HG03521 (cell line): Measurements from ENCODE around the gene CHADL.

Experiments
- ATAC-seq: cut with Tn5 transposase; IDR thresholded peaks from one replicate; pipeline ENCODE4 v1.9.1; 2021; ENCODE audit warnings: mild to moderate bottlenecking, moderate library complexity; ENCODE audit not compliant: unreplicated experiment

The CHADL gene

DNA sequence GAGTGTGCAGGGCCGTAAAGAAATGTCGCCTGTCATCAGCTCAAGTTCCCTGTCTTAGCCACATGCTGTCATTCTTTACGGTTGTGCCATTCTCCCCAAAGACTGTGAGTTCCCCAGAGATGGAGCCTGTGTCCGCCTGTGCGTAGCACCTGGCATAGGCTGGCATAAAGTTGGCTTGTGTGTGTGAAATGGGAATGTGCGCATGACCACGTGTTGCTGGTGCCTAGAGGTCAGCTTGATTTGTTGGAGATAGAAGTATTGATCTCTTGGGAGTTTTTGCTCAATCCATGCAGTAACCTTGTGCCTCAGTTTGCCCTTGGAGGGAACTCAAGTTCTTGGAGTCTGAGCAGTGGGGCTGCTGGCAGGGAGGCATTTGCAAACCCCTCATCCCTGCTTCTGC is 9.4 kb downstream of the CHADL start:
- no peak for ATAC-seq

DNA sequence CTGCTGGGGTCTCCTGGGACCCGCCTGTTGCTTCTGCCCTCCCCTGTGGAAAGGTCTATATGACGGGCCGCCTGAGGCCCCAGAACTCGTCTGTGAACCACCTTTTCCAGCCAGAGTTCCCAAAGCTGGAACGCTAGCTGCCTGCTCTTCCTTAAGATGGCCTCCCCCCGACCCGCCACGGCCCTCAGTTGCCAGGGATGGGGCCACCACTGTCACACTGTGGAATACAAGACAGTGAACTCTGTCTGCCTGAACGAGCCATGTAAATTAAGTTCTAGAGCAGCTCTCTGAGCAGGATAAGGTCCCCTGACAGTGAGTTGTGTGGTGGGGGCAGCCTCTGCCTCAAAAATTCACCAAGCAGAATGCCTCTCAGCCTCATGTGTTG is 10.3 kb downstream of the CHADL start:
- no peak for ATAC-seq

DNA sequence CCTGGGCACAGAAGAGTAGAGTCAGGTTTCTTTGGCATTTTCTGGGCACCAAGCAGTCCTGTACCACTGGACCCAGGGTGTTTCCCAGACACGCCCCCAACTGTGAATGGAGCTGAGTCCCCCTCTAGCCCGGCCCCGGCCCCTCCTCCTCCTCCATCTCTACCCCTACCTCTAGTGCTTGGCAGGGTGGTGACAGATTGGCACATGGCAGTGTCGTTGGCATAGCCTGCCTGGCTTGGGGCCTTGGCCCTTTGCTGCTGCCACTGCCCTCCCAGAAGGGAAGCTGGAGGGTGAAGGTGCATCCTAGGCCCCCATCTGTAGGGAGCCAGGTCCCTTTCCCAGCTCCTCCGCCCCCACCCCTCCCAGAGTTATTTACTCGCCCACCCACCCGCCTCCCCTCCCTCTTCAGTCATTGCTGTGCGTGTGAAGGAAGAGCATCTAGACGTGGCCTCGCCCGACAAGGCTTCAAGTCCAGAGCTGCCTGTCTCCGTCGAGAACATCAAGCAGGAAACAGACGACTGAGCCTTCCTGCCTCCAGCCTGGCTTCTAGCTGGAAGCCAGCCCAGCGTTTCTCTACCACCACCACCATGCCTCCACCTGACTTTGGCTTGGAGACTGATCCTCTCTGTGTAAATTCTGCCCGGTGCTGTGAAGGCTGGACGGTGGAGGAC is 10.9 kb downstream of the CHADL start:
- ATAC-seq: no peak

DNA sequence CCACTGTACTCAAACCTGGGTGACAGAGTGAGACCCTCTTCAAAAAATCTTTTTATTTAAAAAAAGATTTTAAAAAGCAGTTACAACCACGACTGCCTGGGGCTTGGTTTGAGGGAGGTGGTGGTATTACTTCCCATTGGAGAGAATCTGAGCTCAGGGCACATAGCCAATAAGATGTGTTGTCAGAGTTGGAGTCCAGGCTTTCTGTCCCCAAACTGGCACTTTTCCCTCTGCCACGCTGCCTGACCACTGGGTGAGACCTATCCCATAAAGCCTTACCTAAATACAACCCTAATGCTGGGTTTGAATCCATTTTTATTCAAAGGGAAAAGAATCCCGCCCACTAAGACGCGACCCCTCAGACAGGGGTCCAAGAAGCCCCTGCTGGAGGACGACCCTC is 11.5 kb downstream of the CHADL start:
- ATAC-seq: no peak

DNA sequence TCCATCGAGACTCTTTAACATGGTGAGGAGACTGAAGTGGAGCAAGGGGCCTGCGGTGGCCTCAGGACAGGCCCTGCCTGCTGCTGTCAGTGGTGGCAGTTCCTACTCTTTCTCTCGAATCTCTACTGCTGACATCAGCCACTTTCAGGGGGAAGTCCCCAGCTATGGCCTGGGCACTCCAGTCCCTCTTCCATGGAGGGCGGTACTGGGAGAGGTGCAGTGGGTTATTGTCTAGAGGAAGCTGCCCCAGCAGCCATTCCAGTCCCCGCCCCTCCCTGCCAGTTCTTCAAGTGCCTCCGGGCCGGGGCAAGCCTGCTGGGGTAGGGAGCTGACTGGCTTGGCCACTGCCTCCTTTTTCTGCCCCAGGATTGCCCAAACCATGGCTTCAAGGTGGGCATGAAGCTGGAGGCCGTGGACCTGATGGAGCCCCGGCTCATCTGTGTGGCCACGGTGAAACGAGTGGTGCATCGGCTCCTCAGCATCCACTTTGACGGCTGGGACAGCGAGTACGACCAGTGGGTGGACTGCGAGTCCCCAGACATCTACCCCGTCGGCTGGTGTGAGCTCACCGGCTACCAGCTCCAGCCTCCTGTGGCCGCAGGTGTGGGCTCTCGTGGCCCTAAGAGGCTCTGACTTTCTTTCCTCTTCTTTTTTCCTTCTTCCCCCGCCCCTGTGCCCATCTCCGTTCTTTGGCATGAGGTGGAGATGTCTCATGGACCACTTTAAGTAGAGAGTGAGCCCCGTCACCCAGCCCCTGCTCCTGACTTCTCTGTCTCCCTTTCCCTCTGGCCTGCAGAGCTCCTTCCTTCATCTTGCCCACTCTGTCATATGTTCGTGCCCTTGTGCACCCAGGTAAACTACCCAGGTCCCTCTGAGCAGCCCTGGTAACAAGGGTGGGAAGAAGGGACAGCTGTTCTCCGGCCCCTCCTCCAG is 13.7 kb downstream of the CHADL start:
- no peak for ATAC-seq

DNA sequence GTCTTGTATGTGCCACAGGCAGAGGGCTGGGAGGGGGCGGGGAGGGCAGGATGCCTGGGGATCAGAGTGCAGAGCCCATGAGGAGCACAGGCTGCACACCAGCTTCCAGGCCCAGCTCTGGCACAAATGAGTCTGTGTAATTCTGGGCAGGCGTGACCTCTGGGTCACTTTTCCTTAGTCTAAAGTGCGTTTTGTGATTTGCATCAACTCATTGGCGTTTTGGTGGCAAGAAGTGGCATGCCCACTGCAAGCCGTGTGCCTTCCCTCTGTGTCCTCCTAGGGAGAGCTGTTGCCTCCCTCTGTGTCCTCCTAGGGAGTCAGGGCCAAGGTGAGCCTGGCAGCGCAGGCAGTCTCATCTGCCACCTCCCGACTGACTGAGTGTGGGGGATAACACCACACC is 17.2 kb downstream of the CHADL start:
- no peak for ATAC-seq

DNA sequence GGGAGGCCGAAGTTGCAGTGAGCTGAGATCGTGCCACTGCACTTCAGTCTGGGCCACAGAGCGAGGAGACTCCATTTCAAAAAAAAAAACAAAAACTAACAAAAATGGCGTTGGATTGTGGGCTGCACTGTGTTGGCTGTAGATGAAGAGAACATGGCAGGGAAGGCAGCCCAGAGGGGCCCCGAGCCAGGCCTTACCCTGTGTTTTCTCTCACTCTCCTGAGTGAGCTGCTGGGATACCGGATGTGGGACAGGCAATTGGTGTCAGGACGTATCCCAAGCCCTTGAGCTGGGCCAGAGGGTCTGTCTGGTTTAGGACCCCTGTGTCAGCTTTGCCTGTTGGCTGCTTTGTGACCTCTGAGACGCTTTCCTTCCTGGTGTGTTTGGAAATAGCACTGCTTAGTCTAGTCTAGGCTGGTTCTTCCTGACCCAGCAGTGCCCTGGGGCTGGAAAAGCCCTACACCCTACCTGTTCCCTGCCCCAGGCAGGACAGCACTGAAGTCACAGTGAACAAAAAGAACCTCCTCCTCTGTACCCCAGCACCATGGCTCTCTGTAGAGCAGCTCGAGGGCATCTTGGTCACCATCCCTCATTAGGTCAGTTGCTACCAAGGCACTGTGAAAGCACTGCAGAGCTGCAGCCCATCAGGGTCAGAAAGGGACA is 17.8 kb downstream of the CHADL start:
- ATAC-seq: no peak

DNA sequence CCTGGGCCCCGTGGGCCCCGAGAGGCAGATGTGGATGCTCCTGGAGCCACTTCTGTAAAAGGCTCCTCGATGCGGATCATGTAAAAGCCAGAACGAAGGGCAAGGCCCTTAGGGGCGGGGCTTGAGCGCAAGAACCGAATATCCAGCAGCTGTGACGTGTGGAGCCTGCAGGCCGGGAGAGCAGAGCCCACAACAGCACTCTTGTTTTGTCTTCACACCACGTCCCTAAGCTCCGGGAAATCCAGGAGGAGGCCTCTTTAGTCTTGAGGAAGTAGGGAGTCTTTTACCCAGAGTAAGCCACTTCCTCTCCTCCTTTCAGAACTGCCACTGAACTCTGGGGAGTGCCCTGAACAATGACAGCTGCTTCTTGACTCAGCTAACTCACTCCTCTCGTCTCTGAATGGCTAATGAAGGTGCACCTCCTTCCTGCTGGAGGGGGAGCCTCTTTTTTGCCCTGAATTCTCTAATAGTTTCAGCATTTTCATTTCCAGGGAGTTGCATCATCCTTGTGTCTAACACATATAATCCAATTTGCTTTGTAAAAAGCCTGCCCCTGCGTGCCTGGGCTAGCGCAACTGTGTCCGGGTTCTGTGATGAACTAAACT is 23.1 kb downstream of the CHADL start:
- no peak for ATAC-seq

DNA sequence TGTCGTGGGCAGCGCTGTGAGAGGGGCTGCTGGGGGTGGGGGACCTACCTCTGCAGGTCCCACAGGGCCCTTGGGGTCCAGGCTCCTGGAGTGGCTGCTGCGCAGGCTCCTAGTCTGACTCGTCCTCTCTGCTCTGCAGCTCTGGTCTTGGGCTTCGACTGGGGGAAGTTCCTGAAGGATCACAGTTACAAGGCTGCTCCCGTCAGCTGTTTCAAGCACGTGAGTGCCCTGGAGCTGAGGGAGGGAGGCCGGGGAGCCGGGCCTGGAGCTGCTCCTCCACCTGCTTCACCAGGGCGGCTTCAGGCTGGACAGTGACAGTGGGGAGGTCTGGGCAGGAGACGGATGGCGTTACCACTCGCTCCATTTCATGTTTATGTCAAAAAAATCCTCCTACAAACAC is 23.7 kb downstream of the CHADL start:
- ATAC-seq: no peak

DNA sequence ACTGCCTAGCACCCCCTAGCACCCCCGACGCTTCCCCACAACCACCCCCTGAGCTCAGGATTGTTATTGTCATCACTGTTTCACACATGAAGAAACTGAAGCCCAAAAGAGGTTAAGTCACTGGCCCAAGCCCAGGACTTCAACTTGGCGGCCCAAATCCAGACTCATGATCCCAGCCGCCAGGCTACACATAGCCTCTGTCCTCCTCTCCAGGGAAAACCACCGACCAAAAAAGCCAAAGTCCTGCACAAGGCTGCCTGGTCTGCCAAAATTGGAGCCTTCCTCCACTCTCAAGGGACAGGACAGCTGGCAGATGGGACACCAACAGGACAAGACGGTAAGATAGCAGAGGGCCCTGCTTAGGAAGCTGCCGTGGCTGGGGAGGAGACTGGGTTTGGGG is 24.8 kb downstream of the CHADL start:
- ATAC-seq: no peak

DNA sequence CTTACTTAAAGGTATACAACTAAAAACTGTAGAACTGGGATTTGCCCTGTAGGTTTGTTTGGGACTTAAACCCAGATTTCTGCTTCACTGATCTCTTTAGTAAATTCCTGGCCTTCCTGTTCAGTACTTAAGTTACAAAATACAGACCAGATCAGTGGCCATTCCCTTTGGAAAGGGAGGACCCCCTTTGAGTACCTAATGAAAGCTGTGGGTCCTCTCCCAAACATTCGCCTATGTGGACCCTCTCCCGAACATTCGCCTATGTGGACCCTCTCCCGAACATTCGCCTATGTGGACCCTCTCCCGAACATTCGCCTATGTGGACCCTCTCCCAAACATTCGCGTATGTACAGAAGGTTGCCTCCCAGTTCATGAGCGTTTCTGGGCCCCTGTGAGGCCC is 25.3 kb downstream of the CHADL start:
- ATAC-seq: no peak

DNA sequence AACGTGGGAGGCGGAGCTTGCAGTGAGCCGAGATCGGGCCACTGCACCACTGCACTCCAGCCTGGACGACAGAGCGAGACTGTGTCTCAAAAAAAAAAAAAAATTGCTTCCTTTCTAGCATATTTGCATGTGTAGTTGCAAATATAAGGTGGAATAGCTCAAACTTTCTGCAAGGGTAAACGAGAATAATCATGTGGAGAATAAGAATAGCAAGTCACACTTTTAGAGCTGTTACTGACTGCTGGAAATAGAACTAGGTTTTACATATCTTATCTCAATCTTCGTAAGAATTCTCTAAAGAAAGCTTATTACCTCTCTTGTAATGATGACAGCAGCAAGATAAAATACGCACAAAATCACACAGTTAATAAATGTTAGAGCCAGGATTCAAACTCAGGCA is 34.0 kb downstream of the CHADL start:
- ATAC-seq: no peak

DNA sequence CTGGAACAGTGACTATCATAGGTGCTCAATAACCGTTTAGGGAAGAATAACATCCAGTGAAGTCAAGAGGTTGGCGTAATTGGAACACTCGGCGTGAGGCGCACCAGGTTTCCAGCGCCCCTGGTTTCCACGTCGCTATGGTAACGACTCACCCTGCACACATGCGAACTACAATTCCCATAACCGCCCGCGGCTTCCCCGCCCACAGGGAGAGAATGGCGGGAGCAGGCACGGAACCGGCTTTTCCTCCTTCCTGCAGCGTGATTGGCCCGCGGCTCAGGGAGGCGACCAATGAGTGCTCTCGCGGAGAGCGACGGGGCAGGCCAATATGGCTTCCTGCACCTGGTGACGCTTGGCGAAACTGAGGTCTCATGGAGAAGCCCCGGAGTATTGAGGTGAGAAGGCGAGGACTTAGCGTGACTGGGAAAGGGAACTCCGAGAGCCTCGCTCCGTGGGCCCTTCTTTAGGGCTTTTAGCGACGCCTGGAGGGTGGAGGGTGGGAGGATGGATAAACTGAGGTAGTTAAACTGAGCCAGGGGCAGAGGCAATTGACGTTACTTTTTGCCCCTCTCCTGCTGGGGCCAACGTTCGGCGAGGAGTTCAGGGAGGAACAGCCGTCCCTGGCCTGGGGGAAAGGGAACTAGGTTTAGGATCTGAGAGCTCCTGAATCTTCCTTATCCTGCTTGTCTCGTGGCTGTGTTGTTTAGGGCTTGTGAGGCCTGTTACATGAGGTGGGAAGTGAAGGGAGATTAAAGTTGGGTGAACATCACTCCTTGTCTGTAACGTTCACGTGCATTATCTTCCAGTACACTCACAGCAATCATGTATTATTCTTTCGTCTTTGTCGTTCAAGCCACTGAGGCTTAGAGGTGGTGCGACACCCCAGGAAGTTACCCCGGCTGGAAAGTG is 35.5 kb downstream of the CHADL start, which contains the start of gene L3MBTL2:
Gene L3MBTL2, plus strand, starts transcription at position 321 of the 909 bp plus-strand sequence. Its CDS starts 51 bp downstream, at position 372.
- ATAC-seq: peak; percentile 94

DNA sequence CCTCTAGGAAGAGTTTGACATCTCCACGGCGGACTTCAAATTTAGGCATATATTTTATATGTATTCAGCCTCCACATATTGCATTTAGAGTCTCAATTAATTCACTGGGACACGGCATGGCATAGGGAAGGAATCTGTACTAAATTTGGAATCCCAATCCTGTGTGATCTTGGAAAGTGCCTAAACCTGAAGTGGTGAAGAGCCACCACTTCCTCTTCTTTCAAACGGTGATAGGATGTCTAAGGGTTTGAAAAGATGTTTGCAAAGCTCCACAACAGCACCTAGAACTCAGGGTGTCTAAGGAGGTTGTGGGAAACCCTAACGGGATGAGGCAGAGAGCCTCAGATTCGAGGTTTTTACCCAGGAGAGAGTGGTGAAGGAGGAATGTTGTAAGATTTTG is 36.7 kb downstream of the CHADL start:
- ATAC-seq: no peak

DNA sequence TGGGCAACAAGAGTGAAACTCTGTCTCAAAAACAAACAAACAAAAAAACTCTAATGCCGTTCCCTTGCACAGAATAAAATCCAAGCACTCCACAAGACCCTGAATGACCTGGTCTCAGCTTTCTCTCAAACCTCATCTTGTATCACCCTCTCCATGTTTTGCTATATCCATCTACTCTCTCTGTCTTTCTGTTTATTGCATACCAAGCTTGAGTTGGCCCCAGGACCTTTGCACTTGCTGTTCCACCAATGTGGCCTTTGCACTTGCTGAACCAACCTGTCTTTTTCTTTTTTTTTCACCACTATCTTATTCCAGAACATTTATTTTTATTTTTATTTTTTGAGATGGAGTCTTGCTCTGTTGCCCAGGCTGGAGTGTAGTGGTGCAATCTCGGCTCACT is 37.6 kb downstream of the CHADL start:
- ATAC-seq: no peak

DNA sequence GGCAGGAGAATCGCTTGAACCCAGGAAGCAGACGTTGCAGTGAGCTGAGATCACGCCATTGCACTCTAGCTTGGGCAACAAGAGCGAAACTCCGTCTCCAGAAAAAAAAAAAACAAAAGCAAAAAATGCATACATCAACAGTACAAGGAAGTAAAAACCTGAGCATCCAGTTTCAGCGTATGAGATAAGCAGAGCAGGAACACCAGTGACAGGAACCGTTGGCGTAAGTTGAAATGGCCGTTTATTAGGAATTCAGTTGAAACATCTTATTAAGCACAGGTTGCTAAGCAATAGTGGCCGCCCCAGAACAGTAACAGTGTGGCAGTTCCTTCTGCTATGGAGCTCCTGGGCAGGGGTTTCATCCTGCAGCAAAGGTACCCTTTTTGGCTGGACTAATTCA is 39.6 kb downstream of the CHADL start:
- no peak for ATAC-seq

DNA sequence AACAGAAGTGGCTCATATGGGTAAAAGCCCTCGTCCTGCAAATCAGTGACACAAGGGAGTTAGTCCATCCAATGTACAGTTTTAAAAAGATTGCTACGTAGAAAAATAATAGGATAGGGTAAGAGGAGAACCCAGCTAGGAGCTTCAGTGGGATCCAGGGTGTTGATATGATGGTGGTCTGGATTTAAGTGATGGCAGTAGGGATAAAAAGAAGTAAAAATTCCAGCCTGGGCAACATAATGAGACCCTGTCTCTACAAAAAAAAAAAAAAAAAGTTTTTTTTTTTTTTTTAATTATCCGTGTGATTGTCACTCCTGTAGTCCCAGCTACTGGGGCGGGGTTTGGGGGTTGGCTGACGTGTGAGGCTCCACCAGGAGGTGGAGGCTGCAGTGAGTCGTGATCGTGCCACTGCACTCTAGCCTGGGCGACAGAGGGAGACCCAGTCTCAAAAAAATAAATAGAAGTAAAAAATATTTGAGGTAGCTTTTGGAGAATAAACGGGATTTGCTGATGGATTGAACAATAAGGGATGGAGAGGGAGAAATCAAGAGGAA is 42.6 kb downstream of the CHADL start:
- no peak for ATAC-seq

DNA sequence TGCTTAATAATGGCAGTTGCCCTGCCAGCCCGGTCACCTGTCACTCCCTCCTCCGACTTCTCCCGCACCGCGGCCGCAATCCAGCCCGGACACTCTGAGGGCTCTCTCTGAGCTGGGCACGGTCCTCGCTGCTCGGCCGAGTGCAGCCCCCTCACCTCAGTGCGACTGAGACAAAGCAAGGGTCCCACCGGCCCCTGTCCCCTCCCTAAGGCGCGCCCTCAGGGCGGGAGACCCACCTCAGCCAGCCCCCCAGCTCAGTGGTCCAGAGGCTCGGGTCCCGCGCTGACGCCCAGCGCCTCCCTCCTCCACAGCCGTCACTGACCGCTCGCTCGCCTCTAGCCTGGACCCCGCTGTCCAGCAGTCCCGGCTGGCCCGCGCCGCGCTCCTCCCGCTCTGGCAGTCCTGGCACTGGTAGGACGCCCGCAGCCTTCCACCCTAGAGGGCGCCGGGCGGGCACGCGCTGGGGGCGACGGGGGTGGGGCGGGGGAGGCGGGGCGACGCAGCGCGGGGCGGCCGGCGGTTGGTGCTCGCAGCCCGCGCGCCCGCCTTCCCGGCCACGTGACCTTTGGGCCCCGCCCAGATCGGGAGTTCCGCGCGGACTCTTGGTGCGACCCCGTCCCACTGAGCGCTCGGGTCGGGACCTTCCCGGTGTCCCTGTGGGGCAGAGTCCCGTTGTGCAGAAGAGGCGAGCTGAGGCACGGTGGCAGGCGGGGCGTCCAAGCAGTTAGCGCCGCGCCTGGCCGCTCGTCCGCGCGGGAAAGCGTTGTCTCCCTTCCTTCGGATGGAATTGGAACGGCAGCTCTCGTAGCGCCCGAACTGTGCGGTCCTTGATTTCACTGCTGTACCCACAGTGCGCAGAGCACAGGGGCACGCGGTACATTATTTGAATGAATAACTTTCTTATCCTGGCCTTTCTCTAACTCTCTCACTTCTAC is 43.4 kb downstream of the CHADL start:
- ATAC-seq: peak; percentile 80

DNA sequence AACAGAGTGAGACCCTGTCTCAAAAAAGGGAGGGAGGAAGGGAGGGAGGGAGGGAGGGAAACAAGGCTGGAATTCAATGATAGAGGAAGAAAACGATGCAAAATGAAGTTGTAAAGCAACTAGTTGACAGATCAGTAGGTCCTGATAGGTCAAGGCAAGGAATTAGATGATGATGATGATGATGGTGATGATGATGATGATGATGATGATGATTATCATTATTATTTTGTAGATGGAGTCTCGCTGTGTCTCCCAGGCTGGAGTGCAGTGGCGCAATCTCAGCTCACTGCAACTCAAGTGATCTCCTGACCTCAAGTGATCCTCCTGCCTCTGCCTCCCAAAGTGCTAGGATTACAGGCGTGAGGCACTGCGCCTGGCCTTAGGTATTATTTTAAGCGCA is 46.9 kb downstream of the CHADL start:
- ATAC-seq: no peak
